IPS-11a (cell line): Measurements from ENCODE around the gene SPZ1.
"Not testable (repeated sequence)": the region's sequence is repeated elsewhere in the genome, so short reads cannot be mapped to it uniquely, and the experiment has no call there.

ENCODE experiments used
- H3K4me3 ChIP-seq: one replicate; pipeline ENCODE4 v1.5.1; 2013; ENCODE audit warnings: low read depth, low read length, control low read depth

The SPZ1 gene

DNA sequence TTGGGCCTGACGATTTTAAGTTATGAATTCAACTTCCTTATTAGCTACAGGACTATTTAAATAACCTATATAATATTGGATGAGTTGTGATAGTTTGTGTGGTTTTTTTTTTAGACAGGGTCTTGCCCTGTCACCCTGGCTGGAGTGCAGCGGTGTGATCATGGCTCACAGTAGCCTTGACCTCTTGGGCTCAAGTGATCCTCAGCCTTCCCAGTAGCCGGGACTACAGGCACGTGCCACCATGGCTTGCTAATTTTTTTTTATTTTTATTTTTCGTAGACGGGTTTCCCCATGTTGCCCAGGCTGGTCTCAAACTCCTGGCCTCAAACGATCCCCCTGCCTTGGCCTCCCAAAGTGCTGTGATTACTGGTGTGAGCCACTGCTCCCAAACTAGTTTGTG is 17.6 kb downstream of the SPZ1 start:
- H3K4me3 ChIP-seq, result no peak overlapping the region

DNA sequence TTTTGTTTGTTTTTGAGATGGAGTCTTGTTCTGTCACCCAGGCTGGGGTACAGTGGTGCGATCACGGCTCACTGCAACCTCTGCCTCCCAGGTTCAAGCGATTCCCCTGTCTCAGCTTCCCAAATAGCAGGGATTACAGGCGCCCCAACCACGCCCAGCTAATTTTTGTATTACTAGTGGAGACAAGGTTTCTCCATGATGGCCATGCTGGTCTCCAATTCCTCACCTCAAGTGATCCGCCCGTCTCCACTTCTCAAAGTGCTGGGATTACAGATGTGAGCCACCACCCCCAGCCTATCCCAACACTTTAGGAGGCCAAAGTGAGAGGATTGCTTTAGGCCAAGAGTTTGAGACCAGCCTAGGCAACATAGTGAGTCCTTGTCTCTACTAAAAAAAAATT is 19.3 kb downstream of the SPZ1 start:
- H3K4me3 ChIP-seq, result no peak overlapping the region

DNA sequence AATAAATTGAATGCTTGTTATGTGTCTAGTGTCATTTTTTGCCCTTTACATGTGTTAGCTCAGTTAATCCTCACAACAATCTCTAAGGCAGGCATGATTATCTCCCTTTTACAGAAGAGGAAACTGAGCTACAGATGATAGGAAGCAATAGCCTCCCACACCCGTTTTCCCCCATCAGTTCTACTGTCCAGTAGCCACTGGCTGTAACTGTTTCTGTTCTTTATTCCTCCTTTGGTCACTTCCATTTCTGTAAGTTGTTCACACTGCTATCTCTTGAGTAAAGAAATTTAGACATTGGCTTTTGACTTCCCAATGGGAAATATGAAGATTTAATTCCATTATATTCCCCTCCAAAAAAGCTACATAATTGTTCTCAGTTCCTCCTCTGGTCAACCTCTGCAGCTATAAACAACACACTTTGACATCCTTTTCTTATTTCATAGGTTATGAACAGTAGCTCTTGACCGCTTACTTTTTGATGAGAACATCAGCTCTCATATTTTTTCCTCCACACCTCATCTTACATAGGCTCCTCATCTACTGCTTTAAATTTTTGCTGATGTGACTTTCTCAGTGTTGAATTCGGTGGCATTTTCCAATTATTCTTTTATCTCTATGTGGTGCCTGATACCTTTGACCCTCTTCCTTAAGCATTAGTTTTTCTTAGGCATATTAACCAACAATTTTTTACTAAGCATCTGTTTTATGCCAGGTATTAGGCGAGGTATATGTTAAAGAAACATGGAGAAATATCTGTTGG is 21.4 kb downstream of the SPZ1 start:
- no peak overlapping the region for H3K4me3 ChIP-seq

DNA sequence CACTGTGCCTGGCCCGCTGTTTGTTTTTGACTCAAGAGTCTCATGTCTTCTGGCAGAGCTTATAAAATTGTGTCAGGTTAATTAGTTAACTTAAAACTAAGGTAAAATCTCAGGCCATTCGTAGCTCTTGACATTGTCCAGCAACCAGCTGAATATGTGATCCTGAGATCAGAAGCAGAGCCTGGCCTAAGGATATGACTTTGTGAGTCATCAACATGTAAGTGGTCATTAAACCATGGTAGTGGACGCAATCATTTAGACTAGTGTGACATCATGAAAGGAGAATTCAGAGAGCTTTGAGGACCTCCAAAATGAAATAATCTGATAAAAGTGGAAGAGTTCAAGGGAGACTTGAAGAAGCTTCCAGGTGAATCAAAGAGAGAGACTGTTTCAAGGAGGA is 23.3 kb downstream of the SPZ1 start:
- H3K4me3 ChIP-seq, result no peak overlapping the region

DNA sequence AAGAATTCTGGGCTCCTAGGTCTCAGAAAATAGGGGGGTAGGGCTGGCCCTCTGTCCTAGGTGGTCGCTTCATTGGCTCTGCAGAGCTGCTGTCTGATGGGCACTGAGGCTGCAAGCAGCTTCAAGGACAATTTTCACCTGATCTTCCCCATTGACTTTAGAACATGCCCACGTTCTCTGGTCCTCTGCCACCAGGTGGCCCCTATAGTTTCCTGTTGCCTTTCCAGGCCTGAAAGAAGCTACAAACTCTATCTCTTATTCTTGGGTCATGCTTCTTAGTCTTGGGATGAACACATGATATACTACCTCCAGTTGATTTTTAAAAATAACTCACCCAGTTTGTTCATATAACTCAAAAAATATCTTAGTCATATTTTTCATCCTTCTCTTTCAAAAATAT is 26.3 kb downstream of the SPZ1 start:
- H3K4me3 ChIP-seq, result no peak overlapping the region

DNA sequence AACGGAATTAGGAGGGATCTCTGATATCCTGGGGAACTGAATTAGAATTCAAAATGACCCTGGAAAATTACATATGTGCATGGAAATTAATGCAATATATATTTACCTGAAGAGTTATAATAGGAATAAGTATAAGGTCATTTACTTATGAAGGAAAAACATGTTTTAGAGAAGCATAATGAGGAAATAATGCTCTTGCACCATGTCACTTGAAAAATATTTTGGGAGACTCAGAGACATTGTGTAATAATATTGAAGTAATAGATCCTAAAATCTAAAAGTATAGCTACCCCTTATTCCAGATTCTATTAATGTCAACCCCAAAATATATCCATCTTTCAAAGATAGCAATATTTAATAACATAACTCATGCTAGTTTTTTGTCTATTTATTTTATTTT is 28.4 kb downstream of the SPZ1 start:
- H3K4me3 ChIP-seq, result no peak overlapping the region

DNA sequence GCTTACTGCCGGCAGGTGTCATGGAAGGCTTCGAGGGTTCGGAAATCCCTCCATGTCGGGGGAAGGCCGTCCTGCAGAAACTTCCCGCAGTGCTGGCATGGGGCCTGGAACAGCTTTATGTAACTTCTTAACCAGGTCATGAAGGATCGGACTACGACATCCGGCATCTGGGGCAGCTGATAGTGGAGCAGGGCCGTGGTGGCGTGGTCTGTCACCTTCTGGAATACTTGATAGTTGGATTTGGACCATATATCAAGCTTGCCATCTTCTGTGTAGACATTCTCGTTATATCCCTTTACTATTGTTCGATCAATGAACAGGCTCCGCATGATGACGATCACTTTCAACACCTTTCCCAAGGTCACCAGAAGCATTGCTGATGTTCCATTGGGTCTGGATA is 31.2 kb downstream of the SPZ1 start:
- H3K4me3 ChIP-seq, result not testable (repeated sequence)

DNA sequence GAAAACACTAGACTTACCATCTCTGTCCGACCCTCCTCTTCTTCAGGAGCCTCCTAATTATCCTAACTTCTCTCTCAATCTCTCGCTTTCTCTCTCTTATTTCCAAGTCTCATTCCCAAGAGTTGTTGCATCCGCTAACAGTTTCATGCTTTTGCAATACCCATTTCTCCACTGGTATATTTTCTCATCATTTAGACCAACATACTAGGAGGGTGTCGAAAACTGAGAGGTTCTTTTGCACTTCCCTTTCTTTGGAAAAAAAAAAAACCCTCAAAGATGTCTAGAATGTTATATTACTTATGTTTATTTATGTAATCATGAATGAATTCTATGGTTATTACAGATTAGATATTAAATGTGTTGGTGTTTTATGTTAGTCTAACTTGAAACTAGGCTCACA is 35.9 kb downstream of the SPZ1 start:
- no peak overlapping the region for H3K4me3 ChIP-seq

DNA sequence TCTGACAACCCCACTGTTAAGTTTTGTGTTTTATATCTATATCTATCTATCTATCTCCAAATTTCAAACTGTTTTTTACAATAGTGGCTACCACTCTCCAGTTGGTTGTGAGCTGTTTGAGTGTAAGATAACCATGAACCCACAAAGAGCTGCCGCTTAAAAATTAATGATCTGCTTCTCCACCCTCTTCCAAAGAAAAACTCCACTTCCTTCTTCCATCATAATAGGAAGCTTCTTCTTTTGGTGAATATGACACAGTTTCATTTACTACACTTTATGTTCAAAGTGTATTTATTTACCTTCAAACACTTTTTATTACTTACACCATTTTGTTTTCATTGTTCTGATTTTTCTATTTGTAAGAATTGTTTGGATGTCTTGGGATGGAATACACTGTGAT is 37.9 kb downstream of the SPZ1 start:
- H3K4me3 ChIP-seq, result no peak overlapping the region

DNA sequence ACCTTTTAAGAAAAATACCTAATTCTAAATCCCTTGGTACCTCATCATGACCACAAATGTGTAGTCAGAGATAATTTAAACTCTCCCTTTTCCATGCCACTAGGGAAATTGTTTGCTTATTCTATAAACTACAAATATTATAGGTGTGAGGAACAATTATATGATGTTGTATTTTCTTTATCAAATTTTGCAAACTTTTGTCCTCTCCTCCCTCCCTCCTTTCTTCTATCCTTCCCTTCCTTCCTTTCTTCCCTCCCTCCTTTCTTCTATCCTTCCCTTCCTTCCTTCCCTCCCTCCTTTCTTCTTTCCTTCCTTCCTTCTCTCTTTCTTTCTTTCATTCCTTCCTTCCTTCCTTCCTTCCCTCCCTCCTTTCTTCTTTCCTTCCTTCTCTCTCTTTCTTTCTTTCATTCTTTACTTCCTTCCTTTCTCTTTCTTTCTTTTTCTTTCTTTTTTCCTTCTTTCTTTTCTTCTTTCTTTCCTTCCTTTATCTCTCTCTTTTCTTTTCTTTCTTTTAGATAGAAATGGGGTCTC is 41.2 kb downstream of the SPZ1 start:
- no peak overlapping the region for H3K4me3 ChIP-seq

DNA sequence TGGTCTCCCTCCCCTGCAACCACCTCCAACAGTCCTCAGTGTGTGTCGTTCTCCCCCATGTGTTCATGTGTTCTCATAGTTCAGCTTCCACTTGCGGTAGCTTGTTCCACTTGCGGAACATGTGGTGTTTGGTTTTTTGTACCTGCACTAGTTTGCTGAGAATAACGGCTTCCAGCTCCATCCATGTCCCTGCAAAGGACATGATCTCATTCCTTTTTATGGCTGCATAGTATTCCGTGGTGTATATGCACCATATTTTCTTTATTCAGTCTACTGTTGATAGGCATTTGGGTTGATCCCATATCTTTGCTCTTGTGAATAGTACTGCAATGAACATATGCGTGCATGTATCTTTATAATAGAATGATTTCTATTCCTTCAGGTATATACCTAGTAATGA is 45.1 kb downstream of the SPZ1 start:
- H3K4me3 ChIP-seq, result no peak overlapping the region

DNA sequence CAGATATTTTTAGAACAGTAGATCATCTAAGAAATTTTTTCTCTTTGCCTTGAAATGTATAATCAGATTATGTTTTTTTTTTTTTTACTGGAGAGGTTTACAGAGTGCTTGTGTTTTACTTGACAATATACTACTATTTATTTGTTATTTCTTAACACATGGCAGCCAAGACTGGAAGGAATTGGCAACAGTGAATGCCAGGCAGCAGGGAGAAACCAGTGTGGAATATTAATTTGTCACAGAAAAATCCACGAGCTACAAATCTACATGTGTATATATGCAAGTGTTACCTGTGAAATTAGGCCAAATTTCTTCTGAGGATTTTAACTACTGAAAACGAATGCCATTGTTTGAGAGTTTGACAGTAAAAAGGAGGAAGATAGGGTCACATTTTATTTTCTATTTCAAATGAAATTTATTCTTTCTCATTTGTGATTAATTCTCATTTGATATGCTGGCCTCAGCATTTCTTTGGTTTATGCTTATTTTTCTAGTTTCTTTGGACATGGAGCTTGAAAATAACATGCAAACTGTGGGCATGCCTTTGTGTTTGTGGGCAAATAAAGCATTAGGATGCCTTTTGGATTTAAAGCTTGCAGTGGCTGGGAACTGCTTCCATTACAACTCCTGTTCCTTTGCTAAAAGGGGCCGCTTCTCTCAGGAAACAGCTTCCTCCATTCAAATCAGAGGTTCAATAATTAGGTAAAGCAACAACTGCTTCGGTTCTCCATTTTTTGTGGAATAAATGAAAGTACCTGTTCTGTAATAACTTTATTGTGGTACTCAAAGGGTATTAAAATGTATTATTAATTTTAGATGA is 49.1 kb downstream of the SPZ1 start:
- H3K4me3 ChIP-seq, result no peak overlapping the region

DNA sequence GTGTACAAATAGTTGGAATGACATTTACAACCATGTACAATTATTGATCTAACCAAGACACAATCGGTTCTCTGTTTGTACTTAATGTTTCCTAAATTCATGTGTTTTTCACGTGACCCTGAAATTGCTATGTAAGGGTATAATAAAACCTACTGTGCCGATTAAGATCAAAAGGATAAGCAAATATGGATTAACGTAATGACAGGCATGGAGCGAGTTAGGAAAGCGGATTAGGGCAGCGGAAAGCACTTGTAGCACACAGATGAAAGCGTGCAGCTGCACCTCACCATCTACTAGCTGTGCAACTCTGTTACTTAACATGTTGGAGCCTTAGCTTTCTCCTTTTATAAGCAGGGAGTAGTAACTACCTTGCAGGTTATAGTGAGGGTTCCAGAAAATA is 49.7 kb downstream of the SPZ1 start:
- H3K4me3 ChIP-seq, result no peak overlapping the region

DNA sequence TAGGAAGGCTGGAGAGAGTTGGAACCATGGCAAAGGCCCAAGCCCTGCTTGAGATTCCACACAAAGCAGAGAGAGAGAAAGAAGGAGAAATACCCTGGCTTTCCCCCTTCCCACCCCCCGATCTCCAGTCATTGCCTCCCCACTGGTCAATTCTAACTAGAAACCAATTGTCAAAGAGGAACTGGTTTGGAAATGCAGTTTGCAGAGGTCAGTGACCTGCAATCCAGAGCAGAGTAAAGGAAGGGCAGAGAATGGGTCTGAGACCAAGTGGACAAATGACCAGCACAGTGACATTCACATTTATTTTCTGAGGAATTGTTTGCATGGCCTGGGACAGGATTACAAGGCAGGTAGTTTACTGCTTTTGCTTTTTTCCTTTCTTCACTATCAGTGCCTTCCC is 50.6 kb downstream of the SPZ1 start:
- no peak overlapping the region for H3K4me3 ChIP-seq
